K562 treated with DMSO at 1 percent for 4 hours (cell line): ENCODE data around the gene NR2F6. TPM values are rescaled to one million over a fixed set of nuclear protein-coding genes. Genes with fewer than 3 reads are reported as not detected.

Experiments
- total RNA-seq: library from RNA; unstranded; fragments of 300-600 nt; gene quantifications from 2 replicates; pipeline ENCODE4 v1.2.3, GENCODE V29; 2022; ENCODE audit not compliant: insufficient read depth

The NR2F6 gene
- 129 and 155 TPM in 2 replicates for total RNA-seq

GRCh38 chr19:17245535-17245984 is at the start of gene NR2F6:
Gene NR2F6 (minus strand): TSS chr19:17245919. CDS start chr19:17245220, 699 bp downstream.

GRCh38 chr19:17281391-17282304 is 35.9 kb upstream of the NR2F6 start, which contains the start of gene ANKLE1:
Gene ANKLE1 (plus strand): TSS chr19:17281901. CDS start chr19:17281921, 20 bp downstream.

GRCh38 chr19:17266975-17267788 is 21.5 kb upstream of the NR2F6 start, which contains the start of gene BABAM1:
Gene BABAM1 (plus strand): TSS chr19:17267443. CDS start chr19:17268807, 1,364 bp downstream.

DNA sequence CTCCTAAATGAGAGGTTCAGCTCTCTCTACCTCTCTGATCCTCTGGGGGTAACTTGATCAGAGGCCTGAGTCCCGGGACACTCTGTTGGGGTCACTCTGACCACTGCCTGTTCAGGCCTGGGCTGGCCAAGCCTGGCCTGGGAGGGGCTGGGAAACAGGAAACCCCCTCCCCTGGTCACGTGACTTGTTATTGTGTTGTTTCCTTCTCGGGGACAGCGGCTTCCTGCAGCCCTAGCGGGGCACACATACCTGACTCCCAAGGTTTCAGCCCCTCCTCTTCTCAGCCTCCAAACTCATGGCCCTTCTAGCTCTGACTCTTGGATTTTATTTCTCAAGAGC is 18.9 kb upstream of the NR2F6 start, which contains the start of gene USHBP1:
USHBP1 (minus strand) TSS at position 105 of the 339 bp plus-strand sequence. CDS start 446 bp downstream, outside the sequence.

GRCh38 chr19:17226002-17226933 is 19.5 kb downstream of the NR2F6 start, which contains the start of gene OCEL1:
Gene OCEL1 (plus strand): TSS chr19:17226226. CDS start chr19:17226248, 22 bp downstream.

GRCh38 chr19:17215127-17215971 is 30.4 kb downstream of the NR2F6 start, which contains the start of gene USE1:
Gene USE1 (plus strand): TSS chr19:17215357. CDS start chr19:17215406, 49 bp downstream.

Other genes starting within 250 kb of the NR2F6 start
- gene CPAMD8, start 219.1 kb downstream of the NR2F6 start, total RNA-seq, result 1.4 and 1.8 TPM in 2 replicates
- 24.9 and 28.3 TPM in 2 replicates for gene HAUS8, start 170.5 kb downstream of the NR2F6 start, total RNA-seq
- gene MYO9B, start 170.1 kb downstream of the NR2F6 start, total RNA-seq, result 69.4 and 79.7 TPM in 2 replicates
- gene USE1, start 30.6 kb downstream of the NR2F6 start, total RNA-seq, result 39.2 and 46.9 TPM in 2 replicates
- 60.4 and 70.3 TPM in 2 replicates for gene OCEL1, start 19.7 kb downstream of the NR2F6 start, total RNA-seq
- not detected in 2 replicates for gene USHBP1, start 18.8 kb upstream of the NR2F6 start, total RNA-seq
- gene BABAM1, start 21.5 kb upstream of the NR2F6 start, total RNA-seq, result 90.0 and 120 TPM in 2 replicates
- 2.9 and 4.2 TPM in 2 replicates for gene ANKLE1, start 36.0 kb upstream of the NR2F6 start, total RNA-seq
- gene ABHD8, start 57.5 kb upstream of the NR2F6 start, total RNA-seq, result 28.5 and 38.4 TPM in 2 replicates
- 106 and 115 TPM in 2 replicates for gene MRPL34, start 60.0 kb upstream of the NR2F6 start, total RNA-seq
- gene DDA1, start 63.6 kb upstream of the NR2F6 start, total RNA-seq, result 48.4 and 62.2 TPM in 2 replicates
- gene ANO8, start 88.9 kb upstream of the NR2F6 start, total RNA-seq, result 7.5 and 12.0 TPM in 2 replicates
- gene GTPBP3, start 91.6 kb upstream of the NR2F6 start, total RNA-seq, result 58.9 and 72.2 TPM in 2 replicates
- gene PLVAP, start 131.4 kb upstream of the NR2F6 start, total RNA-seq, result 1.4 TPM in 1 of 2 replicates, not detected in the other
- gene CCDC194, start 148.3 kb upstream of the NR2F6 start, total RNA-seq, result 1.3 TPM in 1 of 2 replicates, not detected in the other
- 559 and 568 TPM in 2 replicates for gene BST2, start 159.7 kb upstream of the NR2F6 start, total RNA-seq
- 75.4 and 81.5 TPM in 2 replicates for gene MVB12A, start 174.1 kb upstream of the NR2F6 start, total RNA-seq
- gene TMEM221, start 202.7 kb upstream of the NR2F6 start, total RNA-seq, result not detected in 2 replicates
- gene NXNL1, start 215.0 kb upstream of the NR2F6 start, total RNA-seq, result not detected in 2 replicates
- 2.2 and 3.1 TPM in 2 replicates for gene SLC27A1, start 224.6 kb upstream of the NR2F6 start, total RNA-seq